Body of pancreas (tissue), 4 donors: ENCODE data around the gene RAP1GDS1.

Experiments
- CTCF ChIP-seq, 7 experiments: fragments of 450-650 bp in 4 of 7; fragments of 200-600 bp in 3 of 7; sonication (generic) in 3 of 7; IDR thresholded peaks; one replicate each; pipeline ENCODE4 v1.5.1; 2016 to 2019; ENCODE audit warnings: antibody characterized with exemption in 7 of 7
- POLR2A ChIP-seq, 3 donors: fragments of 450-650 bp; IDR thresholded peaks; one replicate each; pipeline ENCODE4 v1.6.1; 2016; ENCODE audit warnings: antibody characterized with exemption in 3 of 3, mild to moderate bottlenecking in 2 of 3

DNA sequence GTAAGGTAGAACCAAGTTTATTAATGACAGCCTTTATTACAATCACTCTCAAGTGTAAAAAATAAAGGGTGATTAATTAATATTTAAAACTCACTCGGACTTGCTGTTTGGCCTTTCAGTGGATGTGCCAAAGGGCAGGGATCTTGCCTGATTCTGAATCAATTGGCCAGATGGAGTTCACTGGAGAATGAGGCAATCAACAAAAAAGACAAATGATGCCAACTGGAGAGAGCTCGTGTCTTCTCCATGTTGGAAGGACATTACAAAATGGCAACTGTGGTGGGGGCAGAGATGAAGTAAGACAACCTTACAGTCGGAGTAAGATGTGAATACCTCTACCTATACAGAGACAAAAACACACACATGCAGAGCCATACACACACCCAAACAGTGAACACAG is 209.2 kb downstream of the RAP1GDS1 start:
- TF ChIP-seq CTCF (IDR thresholded peaks at IDR 0.05) = no peak
- no peak for TF ChIP-seq POLR2A (IDR thresholded peaks at IDR 0.05)
